CD14-positive monocyte (primary cell): Measurements from ENCODE around the gene DZIP1L. TPM values are rescaled to one million over a fixed set of nuclear protein-coding genes. Genes with fewer than 3 reads are reported as not detected.
"Not testable (repeated sequence)": the region's sequence is repeated elsewhere in the genome, so short reads cannot be mapped to it uniquely, and the experiment has no call there.

ENCODE experiments used
- DNase-seq, 3 donors: peaks; one replicate each; pipeline ENCODE4 v3.0.0-alpha.2; 2011 to 2022
- H2AFZ ChIP-seq: 2 replicates; pipeline ENCODE4 v1.6.0; 2012; ENCODE audit warnings: mild to moderate bottlenecking, low read depth, low read length, inconsistent platforms; ENCODE audit not compliant: insufficient read depth, poor library complexity, severe bottlenecking
- H3K27ac ChIP-seq, 2 donors: 1 replicate in 1 of 2; 2 replicates in 1 of 2; pipeline ENCODE4 v1.5.1; 2012 to 2013; ENCODE audit warnings: low read length in 2 of 2, control low read depth in 1 of 2, inconsistent platforms in 1 of 2, low read depth in 1 of 2, mild to moderate bottlenecking in 1 of 2
- H3K27me3 ChIP-seq, 2 donors: one replicate each; pipeline versions ENCODE4 v1.6.0 to v1.6.1; 2011 to 2013; ENCODE audit warnings: low read length in 2 of 2; ENCODE audit not compliant: control insufficient read depth in 2 of 2, insufficient read depth in 2 of 2
- H3K36me3 ChIP-seq, 2 donors: replicated peaks in 1 of 2; 1 replicate in 1 of 2; 2 replicates in 1 of 2; pipeline versions ENCODE4 v1.5.1 to v1.6.1; 2012 to 2013; ENCODE audit warnings: low read length in 2 of 2, control low read depth in 1 of 2, inconsistent platforms in 1 of 2, mild to moderate bottlenecking in 1 of 2; ENCODE audit not compliant: insufficient read depth in 2 of 2, control insufficient read depth in 1 of 2
- H3K4me1 ChIP-seq, 2 donors: 1 replicate in 1 of 2; 2 replicates in 1 of 2; pipeline versions ENCODE4 v1.5.1 to v1.6.1; 2012 to 2013; ENCODE audit warnings: low read length in 2 of 2, control low read depth in 1 of 2, inconsistent platforms in 1 of 2, mild to moderate bottlenecking in 1 of 2, moderate library complexity in 1 of 2; ENCODE audit not compliant: insufficient read depth in 2 of 2, control insufficient read depth in 1 of 2
- H3K4me2 ChIP-seq: replicated peaks from 2 replicates; pipeline ENCODE3; 2012; ENCODE audit warnings: low read length, moderate library complexity, mild to moderate bottlenecking; ENCODE audit not compliant: poor library complexity, severe bottlenecking; ENCODE audit errors: extremely low read depth
- H3K4me3 ChIP-seq, 3 experiments: fragments of 200-600 bp in 1 of 3; sonication (generic) in 1 of 3; replicated peaks in 1 of 3; 1 replicate in 2 of 3; 2 replicates in 1 of 3; pipeline ENCODE4 v1.5.1; 2011 to 2013; ENCODE audit warnings: low read length in 3 of 3, mild to moderate bottlenecking in 3 of 3, control low read depth in 2 of 3, low read depth in 2 of 3, inconsistent platforms in 1 of 3, moderate library complexity in 1 of 3
- H3K79me2 ChIP-seq: 2 replicates; pipeline ENCODE4 v1.6.0; 2012; ENCODE audit warnings: mild to moderate bottlenecking, control low read depth, inconsistent platforms, low read length, moderate library complexity; ENCODE audit not compliant: insufficient read depth
- H3K9ac ChIP-seq: 2 replicates; pipeline ENCODE4 v1.6.0; 2017; ENCODE audit warnings: low read length, mild to moderate bottlenecking; ENCODE audit not compliant: insufficient read depth, poor library complexity, severe bottlenecking
- H3K9me3 ChIP-seq, 2 donors: replicated peaks in 1 of 2; 1 replicate in 1 of 2; 2 replicates in 1 of 2; pipeline versions ENCODE4 v1.5.1 to v1.6.1; 2012 to 2013; ENCODE audit warnings: low read length in 2 of 2, control low read depth in 1 of 2; ENCODE audit not compliant: control insufficient read depth in 1 of 2, insufficient read depth in 1 of 2
- H4K20me1 ChIP-seq: 2 replicates; pipeline ENCODE4 v1.6.0; 2012; ENCODE audit warnings: mild to moderate bottlenecking, low read length, control low read depth, moderate library complexity; ENCODE audit not compliant: insufficient read depth
- H3K27ac Mint-ChIP-seq, 7 donors: one replicate each; pipeline ENCODE4 v1.8.0; 2020; ENCODE audit warnings: mild to moderate bottlenecking in 7 of 7, mixed read lengths in 7 of 7, moderate library complexity in 6 of 7, inconsistent platforms in 2 of 7
- H3K27me3 Mint-ChIP-seq, 3 donors: one replicate each; pipeline ENCODE4 v1.8.0; 2021 to 2022; ENCODE audit warnings: low read depth in 3 of 3, mild to moderate bottlenecking in 3 of 3, mixed read lengths in 3 of 3, moderate library complexity in 3 of 3, inconsistent platforms in 1 of 3
- H3K36me3 Mint-ChIP-seq, 2 donors: one replicate each; pipeline ENCODE4 v1.8.0; 2020; ENCODE audit warnings: mixed read lengths in 2 of 2, inconsistent platforms in 1 of 2, mild to moderate bottlenecking in 1 of 2
- H3K4me1 Mint-ChIP-seq: one replicate; pipeline ENCODE4 v1.8.0; 2020; ENCODE audit warnings: mild to moderate bottlenecking, mixed read lengths
- H3K4me3 Mint-ChIP-seq, 2 donors: one replicate each; pipeline ENCODE4 v1.8.0; 2020; ENCODE audit warnings: mild to moderate bottlenecking in 2 of 2, mixed read lengths in 2 of 2, moderate library complexity in 1 of 2
- H3K9me3 Mint-ChIP-seq, 7 donors: one replicate each; pipeline ENCODE4 v1.8.0; 2020 to 2022; ENCODE audit warnings: mixed read lengths in 7 of 7, mild to moderate bottlenecking in 6 of 7, moderate library complexity in 6 of 7, inconsistent platforms in 2 of 7
- CTCF ChIP-seq: fragments of 200-600 bp; IDR thresholded peaks from one replicate; pipeline ENCODE4 v1.8.0; 2022; ENCODE audit warnings: antibody characterized with exemption, mild to moderate bottlenecking
- WGBS: methylation state at CpG from one replicate; pipeline ENCODE4 v1.1.5; 2013; ENCODE audit warnings: missing lambda C conversion rate; ENCODE audit not compliant: insufficient coverage; 5-methylcytosine and 5-hydroxymethylcytosine counted together
- intact Hi-C, 2 donors: fragments of 100-400 bp; cut with micrococcal nuclease; formaldehyde crosslinking; loops; one replicate each; pipeline versions ENCODE4 v1.15.0 to v1.15.1; 2023
- polyA plus RNA-seq, 3 donors: library from polyadenylated mRNA; depleted of rRNA in 1 of 3; unstranded in 2 of 3; stranded (reverse) in 1 of 3; fragments of 300-500 nt in 2 of 3; fragments of >200 nt in 1 of 3; fragmentation: Illumina TruSeq in 2 of 3; gene quantifications; 1 replicate in 2 of 3; 2 replicates in 1 of 3; pipeline ENCODE4 v1.2.3, GENCODE V29; 2012 to 2021

The DZIP1L gene
- polyA plus RNA-seq, 3 donors = 0.50 to 1.8 (median 0.52) TPM

GRCh38 chr3:138089091-138089490 is 26.3 kb downstream of the DZIP1L start:
- no peak overlapping the region for H3K27ac ChIP-seq
- no peak overlapping the region for H2AFZ ChIP-seq
- 75% methylated on average over 1 of the region's 3 CpGs for WGBS
- no peak for DNase-seq
- H3K79me2 ChIP-seq = no peaks in the 10 kb centered on the region
- TF ChIP-seq CTCF = no peak
- no peaks in the 10 kb centered on the region for H3K27me3 ChIP-seq
- H3K4me3 Mint-ChIP-seq = no peak overlapping the region
- H3K36me3 Mint-ChIP-seq = peaks cover 7 to 12% of the 10 kb centered on the region in 2 donors
- no peaks in the 10 kb centered on the region for H4K20me1 ChIP-seq
- no peaks in the 10 kb centered on the region for H3K4me1 ChIP-seq
- H3K4me3 ChIP-seq = no peak overlapping the region
- no peaks in the 10 kb centered on the region for H3K36me3 ChIP-seq
- H3K27ac Mint-ChIP-seq = no peak overlapping the region
- H3K27me3 Mint-ChIP-seq = no peaks in the 10 kb centered on the region
- H3K9me3 ChIP-seq = no peaks in the 10 kb centered on the region
- H3K4me1 Mint-ChIP-seq = no peaks in the 10 kb centered on the region
- intact Hi-C loops = no loop called here
- no peaks in the 10 kb centered on the region for H3K9me3 Mint-ChIP-seq
- no peak overlapping the region for H3K4me2 ChIP-seq
- no peak overlapping the region for H3K9ac ChIP-seq

GRCh38 chr3:138085745-138086144 is 29.7 kb downstream of the DZIP1L start:
- H3K9me3 Mint-ChIP-seq, H3K27ac Mint-ChIP-seq, H4K20me1 ChIP-seq, H2AFZ ChIP-seq, H3K79me2 ChIP-seq, H3K27me3 Mint-ChIP-seq, intact Hi-C loops, DNase-seq, H3K4me2 ChIP-seq, H3K36me3 Mint-ChIP-seq, H3K4me3 Mint-ChIP-seq, H3K4me3 ChIP-seq, H3K36me3 ChIP-seq, H3K27ac ChIP-seq, H3K9me3 ChIP-seq, H3K27me3 ChIP-seq, H3K9ac ChIP-seq: not testable (repeated sequence)
- H3K4me1 Mint-ChIP-seq = peaks cover 10% of the 10 kb centered on the region
- peaks cover 6 to 16% of the 10 kb centered on the region in 2 donors for H3K4me1 ChIP-seq
- WGBS = no CpG with 5 or more reads among the region's 3 CpGs
